ENCODE measurements around the gene CAPNS1.

- TF ChIP-seq POLR2A (IDR thresholded peaks at IDR 0.05), result no peak
- TF ChIP-seq CTCF (IDR thresholded peaks at IDR 0.05), result no peak
These were observed 46.2 kb upstream of the CAPNS1 start for GRCh38 chr19:36093687-36094086.
